HG03565 (cell line): ENCODE results near the gene GJB2.
"Not testable (repeated sequence)": the region's sequence is repeated elsewhere in the genome, so short reads cannot be mapped to it uniquely, and the experiment has no call there.

Experiments
- ATAC-seq: cut with Tn5 transposase; IDR thresholded peaks from one replicate; pipeline ENCODE4 v1.9.1; 2021; ENCODE audit warnings: mild to moderate bottlenecking, moderate library complexity; ENCODE audit not compliant: unreplicated experiment

The GJB2 gene

DNA sequence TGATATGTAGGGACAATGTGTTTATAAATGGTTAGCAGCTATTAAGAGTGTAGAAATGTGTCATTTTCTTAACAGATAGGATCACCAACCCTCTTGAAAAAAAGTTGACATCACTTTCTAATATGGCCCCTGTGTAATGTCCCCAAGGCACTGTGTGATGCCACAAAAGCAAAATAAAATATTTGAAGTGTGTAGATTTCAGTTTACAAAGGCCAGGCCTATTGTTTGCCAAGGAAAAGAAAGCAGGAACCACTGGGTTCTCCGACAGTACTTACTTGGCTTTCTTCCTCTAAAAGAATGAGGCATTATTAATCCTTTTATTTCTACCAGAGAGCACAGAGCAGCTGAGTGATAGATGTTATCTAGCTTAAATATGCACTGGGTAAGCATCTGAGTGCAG is 21.4 kb downstream of the GJB2 start:
- no peak for ATAC-seq

DNA sequence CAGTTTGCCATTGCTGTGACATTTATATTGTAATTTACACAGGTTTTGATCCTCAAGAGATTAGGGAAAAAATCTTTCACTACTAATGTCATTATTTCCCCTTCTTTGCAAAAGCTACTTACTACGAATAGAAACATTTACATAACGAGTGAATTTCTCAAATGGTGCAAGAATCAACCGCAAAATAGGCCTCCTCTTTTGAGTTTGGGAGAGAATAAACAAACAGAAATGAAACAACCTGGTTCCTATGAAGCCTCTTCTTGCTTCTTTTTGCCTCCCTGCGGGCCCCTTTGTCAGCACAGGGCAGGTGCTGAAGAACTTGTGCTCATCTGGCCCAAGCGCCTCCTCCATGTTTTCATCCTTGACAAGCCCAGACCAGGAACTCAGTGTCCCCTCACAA is 21.8 kb downstream of the GJB2 start:
- ATAC-seq: no peak

DNA sequence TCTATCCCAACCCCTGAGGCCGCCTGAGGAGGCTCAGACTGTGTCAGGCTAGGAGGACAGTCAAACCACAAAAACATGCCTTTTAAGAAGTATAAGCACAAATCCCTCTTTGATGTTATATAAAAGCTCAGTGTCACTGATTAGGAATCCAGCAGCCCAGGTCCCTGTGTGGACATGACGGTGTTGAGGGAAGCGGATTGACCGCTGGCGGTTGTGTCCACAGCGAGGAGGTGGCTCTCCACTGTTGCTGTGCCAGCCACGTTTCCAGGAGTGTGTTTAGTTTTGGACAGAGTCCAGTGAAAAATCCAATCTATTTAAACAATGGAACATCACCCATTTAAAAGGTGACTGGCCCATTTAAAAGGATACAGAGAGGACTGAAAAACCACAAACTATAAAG is 24.3 kb downstream of the GJB2 start:
- ATAC-seq: no peak

DNA sequence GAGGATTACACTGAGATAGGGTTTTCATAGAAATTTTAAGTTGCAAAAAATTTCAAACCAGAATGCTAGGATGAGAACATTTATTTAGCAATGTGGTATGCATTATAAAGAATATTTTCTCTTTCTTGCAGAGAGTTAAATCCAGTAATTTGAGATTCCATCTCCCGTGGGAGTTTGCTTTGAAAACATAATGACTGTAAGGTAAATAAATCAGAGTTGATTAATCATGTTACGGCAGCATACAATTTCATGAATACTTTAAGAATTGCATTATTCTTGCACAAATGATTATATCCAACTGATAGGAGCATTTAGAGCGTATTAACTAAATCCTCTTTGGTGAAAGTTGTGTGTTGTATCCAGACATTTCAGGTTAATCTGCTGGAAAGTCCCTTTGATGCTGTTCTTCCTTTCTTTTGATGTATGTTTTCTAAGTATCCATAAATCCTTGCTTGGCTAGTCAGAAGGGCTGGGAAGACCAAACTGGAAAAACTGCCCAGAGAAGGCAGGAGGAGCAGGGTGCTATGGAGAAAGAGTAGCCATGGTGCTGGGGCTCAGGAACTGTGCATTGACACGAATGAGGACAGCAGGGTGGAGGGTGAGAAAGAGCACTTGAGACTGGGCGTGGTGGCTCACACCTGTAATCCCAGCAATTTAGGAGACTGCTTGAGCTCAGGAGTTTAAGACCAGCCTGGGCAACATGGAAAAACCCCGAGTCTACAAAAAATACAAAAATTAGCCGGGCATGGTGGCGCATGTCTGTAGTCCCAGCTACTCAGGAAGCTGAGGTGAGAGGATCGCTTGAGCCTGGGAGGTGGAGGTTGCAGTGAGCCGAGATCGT is 27.1 kb downstream of the GJB2 start:
- ATAC-seq: no peak

DNA sequence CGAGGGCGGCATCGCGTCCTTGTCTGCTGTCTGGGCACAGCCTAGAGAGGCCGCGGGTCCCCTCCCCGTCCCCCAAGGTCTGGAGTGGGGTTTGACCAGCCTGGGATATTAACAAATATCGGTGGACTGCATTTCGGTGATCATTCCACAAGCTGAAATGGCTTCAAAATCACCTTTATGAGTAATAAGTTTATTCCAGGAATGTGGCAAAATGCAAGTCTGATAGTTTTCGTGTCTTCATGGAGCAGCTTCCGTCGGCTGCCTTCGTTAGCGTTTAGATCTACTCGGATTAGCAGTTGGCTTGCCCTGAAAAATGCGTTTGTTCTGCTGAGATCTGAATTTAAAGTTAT is 30.8 kb downstream of the GJB2 start:
- no peak for ATAC-seq

DNA sequence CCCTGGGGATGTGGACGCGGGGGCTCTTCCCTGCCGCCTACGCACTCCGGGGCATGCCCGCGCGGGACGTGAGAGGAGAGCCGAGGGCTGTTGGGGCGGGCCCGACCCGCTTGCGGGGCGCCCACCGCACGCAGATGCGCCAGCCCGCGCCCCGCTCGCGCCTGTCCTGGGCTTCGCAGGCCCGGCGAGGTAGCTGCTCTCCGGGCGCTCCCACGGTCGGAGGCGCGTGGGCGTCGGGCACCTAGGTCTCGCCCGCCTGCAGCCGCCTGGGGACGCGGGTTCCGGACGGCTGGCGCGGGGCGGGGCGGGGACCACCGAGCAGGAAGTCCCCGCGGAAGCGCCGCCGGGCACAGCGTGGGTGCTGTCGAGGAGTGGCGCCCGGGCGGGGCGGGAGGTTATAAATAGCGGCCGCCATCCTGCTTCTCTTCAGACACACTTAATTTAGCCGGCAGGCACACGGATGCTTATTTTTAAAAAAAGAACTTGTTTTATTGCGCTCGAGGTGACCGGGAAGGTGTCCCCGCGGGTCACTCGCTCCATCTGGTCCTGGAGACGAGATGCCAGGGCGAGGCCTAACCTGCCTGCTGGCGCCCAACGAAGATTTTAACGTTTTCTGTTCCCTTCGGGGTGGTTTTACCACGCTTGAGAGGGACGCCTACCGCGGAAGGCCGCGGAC is 31.3 kb downstream of the GJB2 start:
- ATAC-seq: peak; percentile 35

DNA sequence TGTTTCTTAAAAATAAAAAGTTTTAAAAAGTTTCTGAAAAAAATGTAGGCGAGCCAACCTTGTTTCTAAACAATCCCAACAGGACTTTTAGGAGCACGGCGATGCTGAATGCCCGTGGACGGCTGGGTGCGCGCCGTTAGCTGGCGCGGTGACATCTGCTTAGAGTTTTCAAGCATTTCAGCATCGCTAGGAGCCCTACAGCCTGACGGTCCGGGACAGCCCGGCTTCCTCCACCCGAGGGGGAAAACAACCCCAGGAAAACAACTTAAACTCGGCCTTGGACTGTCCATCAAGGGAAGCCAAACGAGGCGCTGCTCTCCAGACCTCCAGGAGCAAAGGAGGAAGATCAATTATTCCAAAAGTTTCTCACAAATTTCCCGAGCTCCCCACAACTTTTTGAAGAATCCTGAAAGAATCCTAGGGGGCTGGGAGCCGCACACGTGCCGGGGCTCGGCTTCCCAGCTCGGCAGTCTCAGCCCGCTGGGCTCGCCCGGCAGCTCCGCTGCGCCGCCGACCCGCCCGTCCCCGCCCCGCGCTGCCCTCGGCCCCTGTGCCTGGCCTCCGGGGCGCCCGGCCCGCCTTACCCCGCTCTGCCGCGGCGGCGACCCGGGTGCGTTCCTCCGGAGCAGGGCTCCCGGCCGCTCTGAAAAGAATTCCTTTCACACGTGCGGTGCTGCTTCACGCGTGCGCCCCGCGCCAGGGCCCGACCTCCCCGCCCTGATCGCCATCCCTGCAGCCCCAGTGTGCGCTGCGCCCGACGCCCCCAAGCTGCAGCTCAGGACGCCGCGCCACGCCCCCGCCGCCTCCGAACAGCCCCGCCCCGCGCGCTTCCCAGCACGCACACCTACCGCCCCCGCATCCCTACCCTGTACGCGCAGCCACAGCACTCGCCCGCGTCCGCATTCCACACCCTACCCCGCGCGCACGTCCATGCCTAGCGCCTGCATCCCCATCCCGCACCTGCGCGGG is 32.1 kb downstream of the GJB2 start, which contains the start of gene GJA3:
Gene GJA3, minus strand, starts transcription at position 747 of the 969 bp plus-strand sequence. CDS start 17,764 bp downstream, outside the sequence.
- peak; percentile 28 for ATAC-seq

DNA sequence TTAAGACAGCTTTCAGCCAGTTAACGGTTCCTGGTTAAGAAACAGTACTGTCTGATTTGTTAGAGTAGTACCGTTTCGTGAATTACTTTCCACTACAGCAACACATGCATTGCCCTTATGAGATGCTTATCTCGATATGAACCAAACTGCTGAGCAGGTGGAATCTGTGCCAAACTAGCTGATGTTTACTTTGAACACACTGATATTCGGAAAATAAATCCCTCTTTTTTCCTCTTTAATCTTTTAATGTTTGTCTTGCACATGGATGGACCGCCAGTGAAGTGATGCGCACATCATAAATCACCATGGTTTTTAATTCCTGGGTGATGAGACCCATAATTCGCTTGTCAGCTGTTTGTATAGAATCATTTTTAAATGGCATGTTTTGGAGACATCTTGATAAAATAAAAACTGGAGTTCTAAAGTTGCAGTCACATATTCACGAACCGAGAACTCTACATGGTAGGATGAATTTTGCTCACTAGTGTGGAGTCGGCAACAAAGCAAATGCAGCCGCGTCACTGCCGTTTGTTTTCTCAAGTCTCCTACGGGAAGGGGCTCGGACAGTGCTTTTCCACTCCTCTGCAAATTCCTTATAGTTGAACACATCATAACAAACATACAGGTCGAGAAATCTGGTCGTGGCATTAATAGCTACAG is 33.0 kb downstream of the GJB2 start:
- no peak for ATAC-seq

DNA sequence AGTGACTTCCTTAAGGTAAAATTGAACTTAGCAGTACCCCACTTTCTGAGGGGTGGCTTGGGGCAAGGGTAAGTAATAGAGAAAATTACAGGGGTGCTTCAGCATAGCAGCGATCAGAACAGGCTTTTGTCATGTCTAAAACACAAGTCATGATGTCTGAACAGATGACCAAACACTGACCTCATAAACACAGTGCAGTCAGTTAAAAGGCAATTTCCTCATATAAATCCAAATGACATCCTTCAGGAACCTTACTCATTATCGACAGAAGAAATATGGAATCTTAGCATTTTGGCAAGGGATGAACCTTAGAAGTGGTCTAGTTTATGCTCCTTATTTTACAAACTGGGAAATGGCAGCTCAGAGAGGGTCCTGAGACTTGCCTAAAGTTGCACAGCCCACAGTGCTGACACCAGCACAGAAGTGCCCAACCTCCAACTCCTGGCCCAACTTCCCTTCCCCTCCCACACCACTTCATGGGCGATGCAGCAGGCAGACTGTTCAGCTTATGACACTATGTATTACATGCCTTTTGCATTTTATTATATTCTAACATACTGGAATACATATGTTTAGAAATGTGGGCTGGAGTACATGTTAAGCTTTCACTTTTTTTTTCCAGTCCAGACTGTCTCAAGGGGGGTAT is 35.5 kb downstream of the GJB2 start:
- ATAC-seq: no peak

DNA sequence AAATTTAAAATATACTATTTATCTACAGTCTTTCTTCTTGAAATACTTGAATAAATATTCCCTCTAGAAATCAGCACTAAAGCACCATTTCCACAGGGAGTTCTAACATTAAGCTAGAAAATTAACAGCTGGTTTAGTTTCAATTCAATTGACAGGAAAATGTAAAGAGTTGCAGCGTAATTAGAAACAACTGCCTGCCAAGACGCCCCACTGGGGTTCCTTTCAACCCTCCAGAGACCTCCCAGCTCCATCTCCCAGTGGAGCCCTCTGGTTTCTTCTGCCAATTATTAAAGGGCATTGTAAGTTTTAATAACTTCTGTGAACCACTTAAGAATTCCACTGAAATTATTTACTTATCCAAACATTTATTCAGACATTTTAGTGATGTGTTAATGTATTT is 36.0 kb downstream of the GJB2 start:
- ATAC-seq: no peak

DNA sequence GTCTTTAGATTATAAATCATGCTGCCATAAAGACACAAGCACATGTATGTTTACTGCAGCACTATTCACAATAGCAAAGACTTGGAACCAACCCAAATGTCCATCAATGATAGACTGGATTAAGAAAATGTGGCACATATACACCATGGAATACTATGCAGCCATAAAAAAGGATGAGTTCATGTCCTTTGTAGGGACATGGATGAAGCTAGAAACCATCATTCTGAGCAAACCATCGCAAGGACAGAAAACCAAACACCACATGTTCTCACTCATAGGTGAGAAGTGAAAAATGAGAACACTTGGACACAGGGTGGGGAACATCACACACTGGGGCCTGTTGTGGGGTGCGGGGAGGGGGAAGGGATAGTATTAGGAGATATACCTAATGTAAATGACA is 39.4 kb downstream of the GJB2 start:
- ATAC-seq: not testable (repeated sequence)

DNA sequence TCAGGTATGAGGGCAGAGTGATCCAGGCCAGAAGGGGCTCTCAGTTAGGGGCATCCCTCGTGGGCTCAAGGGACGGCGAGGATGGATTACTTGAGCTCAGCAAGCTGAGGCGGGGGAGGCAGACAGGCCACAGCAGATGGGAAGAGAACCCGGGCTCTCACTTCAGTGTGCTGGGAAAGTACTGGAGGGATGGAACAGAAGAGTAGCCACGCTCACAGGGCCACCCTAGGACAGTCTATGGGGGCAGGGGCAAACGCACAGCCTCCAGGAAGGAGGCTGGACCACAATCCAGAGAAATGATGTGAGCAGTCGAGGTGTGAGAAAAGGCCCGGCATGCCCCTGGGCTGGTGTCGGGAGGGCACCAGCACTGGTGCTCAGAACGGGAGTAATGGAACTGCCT is 41.1 kb downstream of the GJB2 start:
- no peak for ATAC-seq

DNA sequence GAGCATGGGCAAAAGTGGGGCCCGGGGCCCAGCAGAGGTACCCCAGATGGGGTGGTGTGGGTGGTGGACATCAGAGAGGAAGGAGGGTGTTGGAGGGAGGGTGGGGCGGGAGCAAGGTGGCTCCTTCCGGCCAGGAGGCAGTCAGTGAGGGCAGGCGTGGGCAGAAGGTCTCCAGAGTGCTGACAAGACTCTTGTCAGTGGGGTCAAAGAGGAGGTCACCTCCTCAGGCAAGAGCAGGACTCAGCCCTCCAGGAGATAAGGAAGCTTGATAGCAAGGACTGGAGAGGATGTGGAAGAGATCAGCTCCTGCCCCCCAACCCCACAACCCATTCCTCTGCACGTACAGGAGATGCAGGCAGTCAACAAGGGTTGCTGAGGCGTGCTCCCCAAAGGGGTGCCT is 41.7 kb downstream of the GJB2 start:
- no peak for ATAC-seq

DNA sequence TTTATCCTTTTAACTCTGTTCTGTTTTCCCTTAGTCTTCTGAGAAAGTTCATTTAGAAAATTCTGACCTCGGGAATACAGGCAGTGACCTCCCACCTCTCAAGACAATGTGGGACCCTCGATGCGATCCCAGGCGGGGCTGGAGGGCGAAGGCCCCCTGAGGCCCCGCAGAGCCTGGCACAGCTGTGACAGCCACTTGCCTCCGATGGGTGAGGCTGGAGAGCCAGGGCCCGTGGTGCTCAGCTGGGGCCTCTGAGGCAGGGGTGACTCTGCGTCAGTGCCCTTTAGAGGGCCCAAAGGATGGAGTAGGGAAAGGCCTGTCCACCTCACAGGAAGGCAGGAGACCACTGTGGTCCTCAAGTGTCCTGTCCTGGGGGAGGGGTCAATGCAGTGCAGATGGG is 42.2 kb downstream of the GJB2 start:
- ATAC-seq: no peak

DNA sequence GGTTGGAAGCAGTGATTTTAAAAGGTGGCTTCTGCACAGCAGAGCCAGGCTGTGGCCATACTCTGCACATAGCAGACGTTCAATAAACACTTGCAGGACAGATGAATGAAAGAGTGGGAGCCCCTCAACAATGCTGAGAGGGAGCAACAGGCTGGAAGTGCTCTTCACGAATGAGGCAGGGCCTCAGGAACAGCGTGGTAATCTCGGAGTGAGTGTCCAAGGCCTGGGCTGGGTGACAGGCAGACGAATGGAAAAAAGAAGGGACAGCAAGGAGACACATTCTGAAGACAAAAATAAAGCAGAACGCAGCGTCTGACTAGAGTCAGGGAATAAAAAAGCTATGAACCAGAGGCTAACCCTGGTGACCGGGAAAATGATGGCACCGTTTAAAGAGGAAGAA is 43.0 kb downstream of the GJB2 start:
- ATAC-seq: no peak

DNA sequence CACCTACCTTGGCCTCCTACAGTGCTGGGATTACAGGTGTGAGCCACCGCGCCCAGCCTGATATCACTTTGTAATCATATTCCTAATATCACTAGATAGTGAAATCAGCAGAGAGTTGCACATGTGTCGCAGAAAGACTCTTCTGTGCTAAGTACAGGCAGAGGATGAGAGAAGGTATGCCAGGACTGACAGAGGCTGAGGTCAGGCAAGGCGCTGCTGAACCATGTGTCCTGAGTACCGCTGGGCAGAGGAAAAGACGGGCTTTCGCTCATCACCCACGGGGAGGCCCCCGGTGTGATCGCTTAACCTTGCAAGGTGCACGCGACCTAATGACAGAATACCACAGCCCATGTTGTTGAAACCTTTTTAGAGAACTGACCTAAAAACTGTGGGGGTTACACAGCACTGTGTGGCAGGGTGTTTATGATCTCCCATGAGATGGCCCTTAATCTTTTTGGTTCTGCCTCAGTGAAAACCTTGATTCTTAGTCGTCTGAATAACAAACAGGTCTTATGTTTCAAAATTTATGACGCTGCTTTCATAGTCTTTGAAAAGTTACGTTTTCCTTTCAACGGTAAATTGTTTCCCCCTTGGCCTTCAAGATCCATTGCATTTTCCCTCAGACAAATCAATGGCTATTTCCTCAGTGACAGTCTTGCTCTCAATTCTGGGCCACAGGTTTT is 44.1 kb downstream of the GJB2 start:
- ATAC-seq: no peak

DNA sequence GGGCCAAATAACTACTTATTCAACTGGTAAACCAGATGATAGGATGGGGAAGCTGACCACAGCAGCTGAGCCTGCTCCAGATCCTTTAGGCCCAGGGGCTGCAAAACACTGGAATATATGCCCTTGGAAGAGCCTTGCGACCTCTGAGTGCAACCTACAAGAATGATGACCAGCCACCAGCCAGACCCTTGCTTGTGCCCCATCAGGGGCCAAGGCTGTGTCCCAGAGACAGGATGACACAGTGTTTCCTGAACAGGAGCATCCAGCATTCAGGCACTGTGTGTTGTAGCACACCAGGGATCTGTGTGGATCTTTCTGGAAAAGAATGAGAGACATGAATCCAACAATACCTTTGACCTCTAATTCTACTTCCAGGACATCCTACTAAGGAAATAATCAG is 46.4 kb downstream of the GJB2 start:
- ATAC-seq: no peak

DNA sequence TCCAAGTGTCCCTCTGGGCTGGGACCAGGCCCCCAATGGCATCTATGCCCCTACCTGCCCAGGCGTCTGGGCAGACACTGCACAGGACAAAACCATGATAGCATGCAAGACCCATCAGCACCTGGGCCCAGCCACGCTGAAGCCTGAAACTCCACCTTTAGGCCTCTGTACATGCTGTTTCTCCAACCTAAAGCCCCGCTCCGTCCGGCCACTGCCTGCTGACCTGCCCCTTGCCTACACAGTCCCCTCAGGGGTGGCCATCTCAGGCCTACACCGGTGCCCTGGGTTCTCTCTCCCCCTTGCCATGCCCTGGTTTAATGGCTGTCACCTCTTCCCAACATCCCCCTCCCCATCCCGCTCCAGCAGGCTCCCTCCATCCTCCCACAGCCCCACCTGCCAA is 47.2 kb downstream of the GJB2 start:
- no peak for ATAC-seq

DNA sequence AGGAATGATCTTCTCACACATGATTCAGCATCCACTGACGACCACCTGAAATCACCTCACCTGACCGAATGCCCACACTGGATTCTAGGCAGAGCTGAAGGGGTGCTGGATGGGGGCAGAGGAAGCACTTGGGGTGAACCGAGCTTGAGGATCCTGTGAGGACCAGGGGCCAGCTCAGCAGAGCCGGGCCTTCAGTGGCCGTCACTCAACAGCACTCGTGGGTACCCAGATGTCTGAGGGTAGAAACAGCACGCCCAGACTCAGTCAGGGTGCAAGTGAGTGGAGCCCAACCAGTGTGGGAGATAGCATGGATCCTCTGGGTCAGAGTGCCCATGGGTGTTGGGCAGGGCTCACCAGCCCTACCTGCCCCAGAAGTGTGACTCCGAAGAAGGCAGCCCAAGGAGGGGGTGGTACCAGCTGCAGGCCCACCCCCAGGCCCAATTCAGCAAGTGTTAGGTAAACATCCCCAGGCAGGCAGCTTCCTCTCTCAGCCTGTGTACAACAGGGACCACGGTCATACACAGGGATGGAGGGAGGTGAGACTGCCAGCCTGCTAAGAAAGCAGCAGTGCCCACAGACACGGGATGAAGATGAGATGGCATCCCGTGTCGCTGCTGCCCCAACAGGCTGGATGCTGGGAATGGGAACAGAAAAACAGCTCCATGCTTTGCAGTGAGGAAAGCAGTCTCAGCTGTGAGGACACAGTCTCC is 48.4 kb downstream of the GJB2 start:
- no peak for ATAC-seq
